ENCODE measurements around the gene MBD3L1.

GRCh38 chr19:8820234-8820633 is 11.9 kb upstream of the MBD3L1 start:
- TF ChIP-seq POLR2A (IDR thresholded peaks at IDR 0.05; ENCODE audit: extremely low read depth, insufficient read length) (no peak), MAX (IDR thresholded peaks at IDR 0.05; ENCODE audit: low read depth, low read length) (no peak), MYC (IDR thresholded peaks at IDR 0.05; ENCODE audit: low read depth, low read length) (no peak)
- TF ChIP-seq, protein P1, sequence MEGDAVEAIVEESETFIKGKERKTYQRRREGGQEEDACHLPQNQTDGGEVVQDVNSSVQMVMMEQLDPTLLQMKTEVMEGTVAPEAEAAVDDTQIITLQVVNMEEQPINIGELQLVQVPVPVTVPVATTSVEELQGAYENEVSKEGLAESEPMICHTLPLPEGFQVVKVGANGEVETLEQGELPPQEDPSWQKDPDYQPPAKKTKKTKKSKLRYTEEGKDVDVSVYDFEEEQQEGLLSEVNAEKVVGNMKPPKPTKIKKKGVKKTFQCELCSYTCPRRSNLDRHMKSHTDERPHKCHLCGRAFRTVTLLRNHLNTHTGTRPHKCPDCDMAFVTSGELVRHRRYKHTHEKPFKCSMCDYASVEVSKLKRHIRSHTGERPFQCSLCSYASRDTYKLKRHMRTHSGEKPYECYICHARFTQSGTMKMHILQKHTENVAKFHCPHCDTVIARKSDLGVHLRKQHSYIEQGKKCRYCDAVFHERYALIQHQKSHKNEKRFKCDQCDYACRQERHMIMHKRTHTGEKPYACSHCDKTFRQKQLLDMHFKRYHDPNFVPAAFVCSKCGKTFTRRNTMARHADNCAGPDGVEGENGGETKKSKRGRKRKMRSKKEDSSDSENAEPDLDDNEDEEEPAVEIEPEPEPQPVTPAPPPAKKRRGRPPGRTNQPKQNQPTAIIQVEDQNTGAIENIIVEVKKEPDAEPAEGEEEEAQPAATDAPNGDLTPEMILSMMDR (IDR thresholded peaks at IDR 0.05; ENCODE audit: low read depth, low read length): no peak

Measured in NB4 (cell line).